ACHN (cell line): ENCODE results near the gene PUM1.

ENCODE experiments used
- DNase-seq: peaks from one replicate; pipeline ENCODE4 v3.0.0-alpha.2; 2015
- in situ Hi-C: cut with HindIII; loops from 2 replicates; pipeline ENCODE4 v1.10.0; 2017; ENCODE audit warnings: low sequenced_read_pairs, low pct_ligation_motif_present, low pct_unique_long_range_greater_than_20kb

Gene PUM1

DNA sequence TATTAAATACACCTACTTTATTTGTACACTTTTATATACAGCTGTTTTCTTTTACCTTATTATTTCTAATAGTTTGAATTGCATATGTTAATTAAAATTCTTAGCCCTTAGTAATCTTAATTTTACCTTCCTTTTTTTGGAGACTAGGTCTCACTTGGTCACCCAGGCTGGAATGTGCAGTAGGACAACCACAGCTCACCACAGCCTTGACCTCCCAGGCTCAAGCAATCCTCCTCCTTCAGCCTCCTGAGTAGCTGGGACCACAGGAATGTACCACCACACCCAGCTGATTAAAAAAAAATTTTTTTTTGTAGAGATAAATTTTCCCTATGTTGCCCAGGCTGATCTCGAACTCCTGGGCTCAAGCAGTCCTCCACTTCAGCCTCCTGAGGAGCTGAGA lies 141.9 kb downstream of the PUM1 start:
- in situ Hi-C loops, result loop anchor here (25.0 kb wide), 1 partner anchor 111 kb away; no protein-coding TSS in a partner anchor
- DNase-seq, result no peak

DNA sequence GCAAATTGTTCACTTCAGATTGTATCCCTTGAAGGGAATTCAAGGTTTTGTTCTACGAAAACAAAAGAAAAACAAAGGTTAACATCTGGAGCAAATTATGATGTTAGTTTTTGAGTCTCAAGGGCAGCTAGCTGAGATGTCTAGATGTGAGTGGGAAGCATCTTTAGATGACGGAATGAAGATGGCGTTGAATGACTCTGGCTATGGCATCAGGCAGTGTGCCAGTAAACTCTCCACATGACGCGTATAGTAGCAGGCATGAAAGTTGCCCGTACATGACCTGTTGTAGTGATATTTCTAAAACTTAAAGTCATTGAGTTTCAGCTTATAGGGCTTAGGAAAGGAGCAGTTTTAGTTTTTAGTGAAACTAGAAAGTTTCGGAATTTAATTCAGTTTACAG lies 144.7 kb downstream of the PUM1 start:
- DNase-seq, result no peak
- in situ Hi-C loops, result loop anchor here (25.0 kb wide), 1 partner anchor 109 kb away; no protein-coding TSS in a partner anchor

DNA sequence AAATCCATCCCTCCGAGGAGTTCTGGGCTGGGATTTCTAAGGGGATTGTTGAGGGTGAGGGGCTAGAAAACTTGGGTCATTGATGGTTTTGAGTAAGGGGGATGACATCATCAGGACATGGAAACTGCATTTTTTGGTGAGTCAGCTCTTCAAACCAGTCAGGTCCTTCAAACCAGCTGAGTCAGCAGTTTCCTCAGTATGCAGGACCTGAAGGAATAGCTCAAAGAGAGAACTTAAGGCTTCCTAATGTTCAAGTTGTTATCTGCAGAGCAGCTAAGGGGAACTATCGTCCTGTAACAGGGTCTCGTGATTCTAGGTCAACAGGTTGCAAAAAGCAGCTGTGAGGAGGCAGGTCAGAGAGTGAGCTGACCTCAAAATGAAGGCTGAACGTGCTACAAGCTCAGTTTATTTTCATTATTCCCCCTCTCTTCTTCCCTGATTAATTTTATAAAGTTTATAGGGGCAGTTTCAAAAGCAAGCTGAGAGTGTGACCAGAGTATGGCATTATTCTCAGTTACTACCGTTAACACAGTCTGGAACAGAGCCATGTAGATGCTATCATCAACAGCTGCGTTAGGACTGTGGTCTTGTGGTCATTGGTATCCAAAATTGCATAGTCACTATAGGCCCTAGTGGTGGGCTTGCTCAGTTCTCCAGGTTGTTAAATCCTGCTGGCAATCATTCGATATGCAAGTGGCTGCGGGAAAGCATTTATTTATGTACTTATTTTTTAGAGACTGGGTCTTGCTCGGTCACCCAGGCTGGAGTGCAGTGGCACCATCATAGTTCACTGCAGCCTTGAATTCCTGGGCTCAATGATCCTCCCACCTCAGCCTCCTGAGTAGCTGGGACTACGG lies 146.3 kb downstream of the PUM1 start:
- in situ Hi-C loops, result loop anchor here (25.0 kb wide), 1 partner anchor 107 kb away; no protein-coding TSS in a partner anchor
- DNase-seq, result peak; percentile 29

DNA sequence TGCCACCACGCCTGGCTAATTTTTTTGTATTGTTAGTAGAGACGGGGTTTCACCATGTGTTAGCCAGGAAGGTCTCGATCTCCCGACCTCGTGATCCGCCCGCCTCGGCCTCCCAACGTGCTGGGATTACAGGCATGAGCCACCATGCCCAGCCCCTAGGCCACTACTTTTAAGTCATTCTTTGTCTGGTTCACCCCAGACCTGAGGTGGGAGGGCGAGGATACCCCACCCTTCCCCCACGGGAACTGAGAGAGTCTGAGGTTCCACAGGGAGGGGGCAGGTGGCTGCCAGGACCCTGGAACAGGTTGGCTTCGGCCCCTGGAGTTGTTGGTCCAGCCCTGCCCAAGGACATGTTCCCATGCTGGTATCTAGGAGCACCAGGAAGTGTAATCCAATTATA lies 149.2 kb downstream of the PUM1 start:
- DNase-seq, result no peak
- in situ Hi-C loops, result loop anchor here (25.0 kb wide), 1 partner anchor 104 kb away; no protein-coding TSS in a partner anchor

DNA sequence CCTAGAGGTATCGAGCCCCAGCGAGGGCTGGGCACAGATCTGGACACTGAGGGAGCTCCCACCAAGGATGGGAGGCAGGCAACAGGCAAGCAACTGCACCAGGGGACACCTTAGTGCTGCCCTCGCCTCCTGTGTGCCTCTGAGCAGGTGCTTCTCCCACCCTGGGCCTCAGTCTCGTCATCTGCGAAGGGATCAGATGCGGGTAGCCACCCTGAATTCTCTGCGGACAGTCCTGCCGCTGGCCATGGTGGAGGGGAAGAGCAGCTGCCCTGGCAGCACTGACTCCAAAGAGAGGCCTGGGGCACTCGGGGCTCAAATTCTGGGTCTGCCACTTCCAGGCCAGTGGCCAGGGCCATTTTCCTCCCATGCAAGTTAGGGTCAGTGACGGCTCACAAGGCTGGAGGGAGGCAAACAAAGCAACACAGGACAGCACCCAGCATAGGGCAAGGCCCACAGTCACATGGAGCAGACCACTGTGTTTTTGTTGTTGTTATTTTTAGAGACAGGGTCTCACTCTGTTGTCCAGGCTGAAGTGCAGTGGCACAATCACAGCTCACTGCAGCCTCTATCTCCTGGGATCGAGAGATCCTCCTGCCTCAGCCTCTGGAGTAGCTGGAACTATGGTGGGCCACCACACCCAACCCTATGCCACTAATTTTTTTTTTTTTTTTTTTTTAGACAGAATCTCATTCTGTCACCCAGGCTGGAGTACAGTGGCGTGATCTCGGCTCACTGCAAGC lies 149.9 kb downstream of the PUM1 start:
- no peak for DNase-seq
- in situ Hi-C loops, result loop anchor here (25.0 kb wide), 1 partner anchor 103 kb away; no protein-coding TSS in a partner anchor

DNA sequence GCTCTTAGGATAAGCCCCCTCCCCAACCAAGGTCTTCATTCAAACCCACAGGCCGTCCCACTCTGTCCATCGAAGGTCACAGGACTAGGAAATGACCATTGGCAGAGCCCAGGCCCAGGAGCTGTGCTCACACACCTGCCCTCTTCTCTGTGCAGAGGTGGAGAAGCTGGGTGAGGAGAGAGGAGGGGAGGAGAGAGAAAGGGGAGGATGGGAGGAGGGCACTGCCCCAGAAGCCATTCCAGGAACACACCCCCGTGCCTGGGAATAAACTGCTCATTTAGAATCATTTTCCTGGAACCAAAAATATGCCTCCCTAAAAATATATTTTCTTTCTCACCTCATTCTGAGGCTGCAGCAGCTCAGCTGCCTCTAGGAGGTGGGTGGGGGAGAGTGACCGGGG lies 150.6 kb downstream of the PUM1 start:
- no peak for DNase-seq
- in situ Hi-C loops, result loop anchor here (25.0 kb wide), 1 partner anchor 103 kb away; no protein-coding TSS in a partner anchor

DNA sequence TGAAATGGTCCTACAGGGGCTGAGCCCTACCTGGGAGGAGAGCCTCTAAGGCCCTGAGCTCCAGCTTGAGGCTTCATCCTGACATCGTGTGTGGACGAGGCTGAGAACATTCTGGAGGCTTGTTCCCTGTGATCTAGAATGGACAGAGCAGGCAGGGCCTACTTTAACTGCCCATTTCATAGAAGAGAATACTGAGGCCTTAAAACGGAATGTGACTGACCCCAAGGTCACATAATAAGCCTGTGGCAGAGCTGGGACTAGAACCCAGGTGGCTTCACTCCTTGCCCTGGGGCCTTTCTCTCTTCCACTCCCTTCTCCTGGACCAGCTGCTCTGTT lies 151.0 kb downstream of the PUM1 start:
- in situ Hi-C loops, result loop anchor here (25.0 kb wide), 1 partner anchor 102 kb away; no protein-coding TSS in a partner anchor
- DNase-seq, result no peak

DNA sequence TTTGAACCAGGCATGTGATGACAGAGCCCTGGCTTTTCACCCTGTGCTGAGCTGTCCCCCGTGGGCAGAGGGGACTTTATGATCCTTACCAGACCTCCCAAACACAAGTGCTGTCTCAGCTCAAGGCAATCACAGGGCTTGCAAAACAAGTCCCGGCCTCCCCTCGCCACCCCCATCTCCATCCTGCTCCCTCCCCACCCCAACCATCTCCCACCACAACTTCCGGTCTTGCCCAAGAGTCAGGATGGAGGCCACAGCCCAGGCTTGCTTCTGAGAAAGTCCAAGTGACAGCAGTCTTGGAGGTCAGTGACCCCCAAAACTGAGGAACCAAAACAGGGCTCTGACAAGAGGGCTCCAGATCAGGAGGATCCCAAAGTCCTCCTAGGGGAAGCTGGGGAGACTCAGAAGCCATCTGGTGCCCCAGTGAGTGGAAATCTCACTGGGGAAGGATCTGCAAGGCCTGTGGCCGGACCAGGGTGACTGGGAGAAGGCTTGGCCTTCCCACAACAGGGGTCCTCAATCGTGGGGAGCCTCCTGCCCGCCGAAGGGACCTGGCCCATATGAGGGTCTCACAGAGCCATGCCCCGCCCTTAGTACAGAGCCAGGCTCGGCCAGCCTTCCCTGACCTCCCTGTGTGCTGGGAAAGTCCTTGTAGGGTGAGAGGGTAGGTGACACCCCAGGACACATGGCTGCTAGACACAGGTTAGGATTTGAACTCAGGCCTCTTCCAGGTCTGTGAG lies 152.4 kb downstream of the PUM1 start:
- DNase-seq, result no peak
- in situ Hi-C loops, result loop anchor here (25.0 kb wide), 1 partner anchor 101 kb away; no protein-coding TSS in a partner anchor

DNA sequence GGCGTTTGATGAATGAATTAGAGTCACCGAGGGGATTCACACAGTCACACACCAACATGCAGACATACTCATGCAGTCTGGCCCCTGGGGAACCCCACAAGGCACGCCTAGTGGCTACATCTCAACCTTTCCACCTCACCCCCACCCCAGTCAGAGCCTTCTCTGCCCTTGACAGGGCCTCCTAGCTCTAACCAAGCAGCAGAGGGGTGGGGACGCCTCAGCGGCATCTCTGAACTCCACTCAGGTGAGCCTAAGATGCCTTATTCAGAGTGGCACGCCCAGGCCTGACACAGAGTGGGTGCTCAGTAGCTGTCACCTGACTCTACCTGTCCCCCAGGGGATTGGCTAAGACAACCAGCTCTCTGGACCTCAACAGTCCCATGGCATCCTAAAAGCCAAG lies 153.3 kb downstream of the PUM1 start:
- in situ Hi-C loops, result loop anchor here (25.0 kb wide), 1 partner anchor 100 kb away; no protein-coding TSS in a partner anchor

DNA sequence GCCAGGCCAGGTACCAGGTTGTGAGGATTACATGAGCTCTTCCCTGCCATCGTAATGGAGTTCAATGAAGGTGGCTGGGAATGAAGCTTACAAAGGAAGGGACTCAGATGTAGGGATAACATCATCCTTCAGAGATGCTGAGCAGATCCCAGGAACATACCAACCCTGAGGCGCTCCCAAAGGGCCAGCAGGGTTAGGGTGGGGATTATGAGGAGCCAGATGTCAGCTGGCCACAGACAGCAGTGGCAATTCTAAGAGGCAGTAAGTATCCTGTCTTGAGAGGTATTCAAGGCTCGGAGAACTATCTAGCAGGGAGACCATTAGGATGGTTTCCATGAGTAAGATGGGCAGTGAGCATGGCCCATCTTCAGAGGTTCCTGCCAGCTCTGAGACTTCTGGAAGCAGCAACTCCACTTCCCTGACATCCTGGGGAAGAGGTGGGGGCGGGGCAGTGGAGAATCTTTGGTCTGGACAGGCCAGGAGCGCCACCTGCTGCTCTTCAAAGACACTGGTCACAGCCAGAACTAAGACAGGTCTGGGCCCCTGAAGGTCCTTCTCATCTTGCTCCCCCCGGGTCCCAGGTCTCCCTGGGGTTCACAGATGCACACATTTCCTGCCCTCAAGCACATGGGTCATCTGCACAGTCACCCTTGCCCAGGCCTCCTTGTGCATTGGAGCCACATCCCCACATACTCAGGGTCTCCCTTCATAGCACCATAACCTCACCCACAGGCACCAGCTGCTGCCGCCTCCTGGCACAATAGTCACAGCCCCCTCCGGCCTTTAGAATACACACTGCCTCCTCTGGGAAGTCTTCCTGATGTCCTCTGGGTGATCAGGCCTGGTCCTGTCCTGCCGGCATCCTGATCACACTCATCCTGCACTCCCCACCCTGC lies 154.2 kb downstream of the PUM1 start:
- in situ Hi-C loops, result loop anchor here (25.0 kb wide), 1 partner anchor 99 kb away; no protein-coding TSS in a partner anchor
- peak; percentile 73 for DNase-seq

More for the DNA sequence above, 153.3 kb downstream of the PUM1 start:
- no peak for DNase-seq

DNA sequence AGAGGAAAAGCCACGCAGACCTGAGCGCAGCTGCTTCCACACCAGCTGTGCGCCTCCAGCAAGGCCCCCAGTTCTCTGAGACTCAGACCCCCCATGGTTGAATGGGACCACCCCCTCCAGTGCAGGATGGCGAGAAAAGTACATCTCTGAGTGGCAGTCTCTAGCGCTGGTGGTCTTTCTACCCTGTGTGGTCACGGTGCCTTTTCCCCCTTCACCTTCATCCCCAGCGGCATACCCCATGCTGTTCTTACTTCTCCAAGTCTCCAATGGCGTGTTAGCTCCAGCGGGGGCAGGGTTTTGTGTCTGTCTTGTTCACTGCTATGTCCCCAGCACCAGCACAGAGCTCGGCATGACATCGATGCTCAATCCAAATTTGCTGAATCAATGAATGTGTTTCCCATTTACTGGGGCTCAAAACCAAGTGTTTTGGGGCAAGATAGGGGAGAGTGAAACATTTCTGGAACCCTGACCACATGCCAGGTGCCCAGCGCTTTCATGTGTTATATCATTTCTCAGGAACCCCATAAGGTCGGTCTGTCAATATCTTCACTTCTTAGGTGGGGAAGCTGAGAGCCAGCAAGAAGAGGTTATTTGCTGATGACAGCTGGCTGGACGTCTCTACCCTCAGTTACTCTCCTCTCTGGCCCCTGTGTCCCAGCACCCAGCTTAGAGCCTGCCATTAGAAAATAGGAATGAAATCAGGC lies 156.0 kb downstream of the PUM1 start:
- peak; percentile 20 for DNase-seq
- in situ Hi-C loops, result loop anchor here (25.0 kb wide), 1 partner anchor 97 kb away; no protein-coding TSS in a partner anchor

DNA sequence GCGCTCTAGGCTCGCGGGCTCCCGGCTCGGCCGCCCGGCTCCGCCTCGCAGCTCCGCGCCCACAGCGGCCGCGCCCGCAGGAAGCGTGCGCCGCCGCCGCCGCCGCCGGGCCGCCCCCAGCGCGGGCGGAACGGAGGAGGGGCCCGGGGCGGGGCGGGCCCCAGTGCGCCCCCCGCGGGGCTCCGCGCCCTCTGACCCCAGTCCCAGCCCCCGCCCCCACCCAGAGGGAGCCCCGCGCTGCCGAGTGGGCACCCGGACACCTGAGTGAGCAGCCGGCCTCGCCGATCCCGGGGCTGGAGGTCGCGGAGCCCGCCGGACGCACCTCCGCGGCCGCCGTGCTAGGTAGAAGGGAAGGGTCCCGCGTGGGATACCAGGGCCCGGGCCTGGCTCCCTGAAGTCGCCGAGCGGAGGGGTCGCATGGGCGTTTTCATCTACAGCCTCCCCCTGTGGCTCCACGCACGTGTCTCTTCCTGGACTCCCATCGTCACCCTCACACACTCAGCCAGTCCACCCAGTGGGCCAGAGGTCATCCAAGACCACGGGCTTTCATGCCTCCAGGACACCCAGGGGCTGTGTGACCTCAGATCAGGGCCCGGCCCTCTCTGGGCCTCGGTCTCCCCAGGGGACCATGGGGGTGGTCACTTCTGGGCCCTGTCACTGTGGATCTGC lies 156.7 kb downstream of the PUM1 start, which contains the start of gene SDC3:
SDC3 (minus strand) TSS at position 63 of the 669 bp plus-strand sequence. CDS start 172 bp downstream, outside the sequence.
- in situ Hi-C loops, result loop anchor here (25.0 kb wide), 1 partner anchor 97 kb away; no protein-coding TSS in a partner anchor
- DNase-seq, result peak; percentile 37

DNA sequence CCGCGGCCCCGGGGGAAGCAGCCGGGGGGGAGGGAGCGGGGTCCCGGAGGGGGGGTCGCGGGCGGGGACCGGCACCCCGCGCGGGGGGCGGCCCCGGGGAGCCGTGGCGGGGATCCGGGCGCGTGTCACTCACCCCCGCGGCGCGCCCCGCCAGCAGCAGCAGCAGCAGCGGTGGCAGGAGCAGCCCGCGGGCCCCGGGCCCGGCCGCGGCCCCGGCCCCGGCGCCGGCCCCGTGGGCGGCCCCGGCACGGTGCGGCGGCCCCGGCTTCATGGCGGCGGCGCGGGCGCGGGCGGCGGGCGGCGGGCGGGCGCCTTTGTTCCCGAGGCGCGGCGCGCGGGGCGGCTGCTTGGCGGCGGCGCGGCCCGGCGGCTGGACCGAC lies 157.2 kb downstream of the PUM1 start:
- DNase-seq, result no peak
- in situ Hi-C loops, result loop anchor here (25.0 kb wide), 1 partner anchor 96 kb away; no protein-coding TSS in a partner anchor

DNA sequence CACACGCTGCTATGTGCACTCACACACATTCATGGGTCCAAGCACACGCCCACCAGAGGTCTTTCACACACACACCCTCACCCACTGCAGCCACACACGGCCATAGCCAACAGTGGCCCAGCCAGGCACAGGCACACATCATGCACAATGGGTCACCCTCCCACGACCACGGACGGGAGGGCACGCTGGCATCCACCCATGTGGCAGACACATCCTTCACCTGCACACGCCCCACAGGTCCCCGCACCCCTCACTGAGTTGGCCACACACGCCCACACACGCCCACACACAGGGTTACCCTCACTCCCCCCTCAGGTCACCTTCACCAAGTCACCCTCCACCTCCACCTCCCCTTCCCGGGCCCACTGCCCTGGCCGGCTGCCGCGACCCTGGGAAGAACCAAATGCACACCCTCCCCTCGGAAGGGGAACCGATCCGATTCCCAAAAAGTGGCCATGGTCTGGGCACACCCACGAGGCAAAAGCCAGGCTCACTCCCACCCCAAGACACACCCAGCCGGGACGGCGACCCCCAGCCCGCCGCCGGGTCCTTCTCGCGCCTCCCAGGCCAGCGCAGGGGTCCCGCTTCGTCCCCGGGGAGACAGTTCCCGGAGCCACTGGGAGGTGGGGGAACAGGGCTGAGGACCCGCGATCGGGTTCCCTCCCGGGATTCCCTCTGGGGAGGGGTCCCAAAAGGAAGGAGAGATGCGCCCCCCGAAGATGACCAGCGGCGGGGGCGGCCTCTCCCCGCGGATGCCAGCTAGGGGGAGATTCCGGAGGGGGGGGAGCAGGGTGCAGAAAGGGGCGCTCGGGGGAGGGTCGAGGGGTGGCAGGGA lies 157.8 kb downstream of the PUM1 start:
- in situ Hi-C loops, result loop anchor here (25.0 kb wide), 1 partner anchor 95 kb away; no protein-coding TSS in a partner anchor
- no peak for DNase-seq

DNA sequence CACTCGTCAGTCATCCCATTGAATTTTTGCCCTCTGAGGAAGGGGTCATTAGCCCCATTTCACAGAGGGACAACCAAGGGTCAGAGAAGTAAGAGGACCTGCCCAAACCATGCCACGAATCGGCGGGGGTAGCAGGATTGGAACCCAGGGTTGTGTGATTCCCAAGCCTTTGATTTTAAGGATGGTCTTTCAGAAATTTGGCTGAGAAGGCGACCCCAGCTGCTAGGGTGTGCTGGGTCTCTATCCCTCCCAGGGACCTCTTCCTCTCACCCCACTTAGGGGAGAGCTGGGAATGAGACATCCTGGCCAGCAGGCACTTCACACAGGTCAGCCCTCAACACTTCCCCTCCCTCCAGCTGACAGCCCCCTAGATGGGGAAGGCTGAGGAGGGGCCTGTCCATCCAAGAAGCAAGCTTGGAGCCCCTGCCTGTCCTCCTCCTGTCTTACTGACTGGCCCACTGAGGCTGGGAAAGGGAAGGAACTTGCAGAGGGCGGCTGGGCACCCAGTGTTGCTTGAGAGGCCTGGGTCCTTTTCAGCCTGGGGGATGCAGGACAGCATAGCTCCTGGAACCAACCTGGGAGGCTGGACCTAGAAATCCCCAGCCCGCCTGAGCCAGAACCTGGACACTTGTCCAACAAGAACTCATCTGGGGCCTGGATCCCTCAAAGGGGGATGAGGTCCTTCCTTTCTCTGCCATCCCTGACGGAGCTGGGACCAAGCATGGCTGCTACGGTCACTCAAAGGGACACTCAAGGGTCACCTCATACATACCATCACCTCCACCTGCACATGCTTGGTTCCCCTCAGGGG lies 158.7 kb downstream of the PUM1 start:
- in situ Hi-C loops, result loop anchor here (25.0 kb wide), 1 partner anchor 95 kb away; no protein-coding TSS in a partner anchor
- no peak for DNase-seq
